Astrocyte (in vitro differentiated cells and primary cell): ENCODE measurements around the gene NANOS1.

Source experiments
- EZH2 ChIP-seq: IDR thresholded peaks from 2 replicates; pipeline ENCODE4 v1.6.1; 2012; ENCODE audit warnings: mild to moderate bottlenecking, low read length, inconsistent platforms; ENCODE audit not compliant: insufficient read depth
- TF ChIP-seq, protein P1 (sequence below): IDR thresholded peaks from 2 replicates; pipeline ENCODE4 v1.5.1; 2011; ENCODE audit warnings: low read depth, mild to moderate bottlenecking, inconsistent platforms, low read length, moderate library complexity; ENCODE audit not compliant: insufficient read depth

DNA sequence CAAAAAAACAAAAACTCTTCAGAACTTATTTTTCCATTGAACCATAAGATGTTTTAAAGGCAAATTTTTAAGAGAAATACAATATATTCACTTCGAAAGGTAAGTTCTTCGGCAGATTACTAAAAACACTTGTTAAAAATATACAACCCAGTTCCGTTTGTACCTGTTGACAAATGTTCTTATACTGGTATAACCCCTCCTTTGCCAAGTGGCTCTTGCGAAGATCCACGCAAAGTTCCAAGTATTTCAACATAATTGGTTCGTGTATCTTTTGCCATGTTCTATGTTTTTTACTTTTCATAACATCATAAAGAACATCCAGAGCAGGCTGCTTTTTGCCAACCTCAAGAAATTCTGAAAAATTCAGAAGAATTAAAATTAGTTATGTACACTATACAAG is 44.1 kb downstream of the NANOS1 start:
- TF ChIP-seq, protein P1, sequence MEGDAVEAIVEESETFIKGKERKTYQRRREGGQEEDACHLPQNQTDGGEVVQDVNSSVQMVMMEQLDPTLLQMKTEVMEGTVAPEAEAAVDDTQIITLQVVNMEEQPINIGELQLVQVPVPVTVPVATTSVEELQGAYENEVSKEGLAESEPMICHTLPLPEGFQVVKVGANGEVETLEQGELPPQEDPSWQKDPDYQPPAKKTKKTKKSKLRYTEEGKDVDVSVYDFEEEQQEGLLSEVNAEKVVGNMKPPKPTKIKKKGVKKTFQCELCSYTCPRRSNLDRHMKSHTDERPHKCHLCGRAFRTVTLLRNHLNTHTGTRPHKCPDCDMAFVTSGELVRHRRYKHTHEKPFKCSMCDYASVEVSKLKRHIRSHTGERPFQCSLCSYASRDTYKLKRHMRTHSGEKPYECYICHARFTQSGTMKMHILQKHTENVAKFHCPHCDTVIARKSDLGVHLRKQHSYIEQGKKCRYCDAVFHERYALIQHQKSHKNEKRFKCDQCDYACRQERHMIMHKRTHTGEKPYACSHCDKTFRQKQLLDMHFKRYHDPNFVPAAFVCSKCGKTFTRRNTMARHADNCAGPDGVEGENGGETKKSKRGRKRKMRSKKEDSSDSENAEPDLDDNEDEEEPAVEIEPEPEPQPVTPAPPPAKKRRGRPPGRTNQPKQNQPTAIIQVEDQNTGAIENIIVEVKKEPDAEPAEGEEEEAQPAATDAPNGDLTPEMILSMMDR, result no peak
- no peak for TF ChIP-seq EZH2
